ENCODE results near the gene HSDL2.

HSDL2 gene

GRCh38 chr9:112355427-112355897 is 24.4 kb upstream of the HSDL2 start:
- Histone ChIP-seq H3K4me1 (ENCODE audit: insufficient read depth, low read length, poor library complexity, severe bottlenecking) (no peaks in the 10 kb centered on the region), H3K4me3 (ENCODE audit: low read length, poor library complexity, severe bottlenecking) (no peak overlapping the region), H3F3A (ENCODE audit: low read depth) (no peaks in the 10 kb centered on the region), H4K20me1 (ENCODE audit: insufficient read depth, low read length, poor library complexity, severe bottlenecking) (no peaks in the 10 kb centered on the region), H3K9me3 (ENCODE audit: insufficient read depth, low read depth, low read length) (no peaks in the 10 kb centered on the region), H3K27me3 (ENCODE audit: insufficient read depth, low read length, poor library complexity, severe bottlenecking) (peaks cover 26% of the 10 kb centered on the region), H3K9ac (ENCODE audit: low read depth, low read length, poor library complexity, severe bottlenecking) (no peak overlapping the region), H3K9me2 (replicated peaks; ENCODE audit: low read depth, low read length) (no peaks in the 10 kb centered on the region), H3K36me3 (ENCODE audit: insufficient read depth, low read length) (no peaks in the 10 kb centered on the region), H3K79me2 (ENCODE audit: insufficient read depth, low read length) (no peaks in the 10 kb centered on the region), H3K4me2 (ENCODE audit: low read depth, low read length, poor library complexity, severe bottlenecking) (no peak overlapping the region), H2AFZ (ENCODE audit: low read length) (no peak overlapping the region)
- no peak for TF ChIP-seq EZH2phosphoT487 (IDR thresholded peaks at IDR 0.05; ENCODE audit: borderline replicate concordance)
- no peak for TF ChIP-seq CTCF (conservative IDR thresholded peaks at IDR 0.05; ENCODE audit: low read length)

DNA sequence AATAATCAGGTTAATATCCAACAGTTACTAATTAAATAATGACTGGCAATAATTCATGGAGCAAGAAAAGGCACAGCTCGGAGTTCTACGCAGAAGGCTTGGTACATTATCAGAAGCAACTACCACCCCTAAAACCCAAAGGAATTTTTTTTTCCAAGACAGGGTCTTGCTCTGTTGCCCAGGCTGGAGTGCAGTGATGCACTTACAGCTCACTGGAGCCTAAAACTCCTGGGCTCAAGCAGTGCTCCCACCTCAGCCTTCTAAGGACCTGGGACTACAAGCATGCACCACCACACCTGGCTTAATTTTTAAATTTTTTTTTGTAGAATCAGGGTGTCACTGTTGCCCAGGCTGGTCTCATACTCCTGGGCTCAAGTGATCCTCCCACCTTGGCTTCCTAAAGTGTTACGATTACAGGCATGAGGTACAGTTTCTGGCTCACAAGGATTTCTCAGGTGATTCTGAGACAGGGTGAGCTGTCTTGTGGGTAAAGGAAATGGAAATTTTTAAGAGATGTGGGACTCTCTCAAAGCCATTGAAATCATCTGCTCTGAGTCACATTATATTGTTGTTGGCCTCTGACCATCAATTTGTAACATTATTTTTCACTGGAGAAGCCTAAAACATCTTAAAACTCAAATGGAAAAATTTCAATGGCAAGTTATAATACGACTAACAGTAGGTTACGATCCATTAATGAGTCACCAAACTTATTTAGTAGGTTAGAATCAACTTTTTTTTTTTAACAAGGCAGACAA is 19.7 kb upstream of the HSDL2 start:
- Histone ChIP-seq H3K79me2 (ENCODE audit: insufficient read depth, low read length) (no peaks in the 10 kb centered on the region), H3K9me2 (replicated peaks; ENCODE audit: low read depth, low read length) (no peaks in the 10 kb centered on the region), H3K9me3 (ENCODE audit: insufficient read depth, low read depth, low read length) (no peaks in the 10 kb centered on the region), H3K4me2 (ENCODE audit: low read depth, low read length, poor library complexity, severe bottlenecking) (no peak overlapping the region), H3F3A (ENCODE audit: low read depth) (no peaks in the 10 kb centered on the region), H3K4me1 (ENCODE audit: insufficient read depth, low read length, poor library complexity, severe bottlenecking) (peaks cover 4% of the 10 kb centered on the region), H3K27me3 (ENCODE audit: insufficient read depth, low read length, poor library complexity, severe bottlenecking) (no peaks in the 10 kb centered on the region), H3K4me3 (ENCODE audit: low read length, poor library complexity, severe bottlenecking) (no peak overlapping the region), H2AFZ (ENCODE audit: low read length) (no peak overlapping the region), H3K9ac (ENCODE audit: low read depth, low read length, poor library complexity, severe bottlenecking) (no peak overlapping the region), H4K20me1 (ENCODE audit: insufficient read depth, low read length, poor library complexity, severe bottlenecking) (no peaks in the 10 kb centered on the region), H3K36me3 (ENCODE audit: insufficient read depth, low read length) (no peaks in the 10 kb centered on the region)
- TF ChIP-seq EZH2phosphoT487 (IDR thresholded peaks at IDR 0.05; ENCODE audit: borderline replicate concordance) (no peak), CTCF (conservative IDR thresholded peaks at IDR 0.05; ENCODE audit: low read length) (no peak)

DNA sequence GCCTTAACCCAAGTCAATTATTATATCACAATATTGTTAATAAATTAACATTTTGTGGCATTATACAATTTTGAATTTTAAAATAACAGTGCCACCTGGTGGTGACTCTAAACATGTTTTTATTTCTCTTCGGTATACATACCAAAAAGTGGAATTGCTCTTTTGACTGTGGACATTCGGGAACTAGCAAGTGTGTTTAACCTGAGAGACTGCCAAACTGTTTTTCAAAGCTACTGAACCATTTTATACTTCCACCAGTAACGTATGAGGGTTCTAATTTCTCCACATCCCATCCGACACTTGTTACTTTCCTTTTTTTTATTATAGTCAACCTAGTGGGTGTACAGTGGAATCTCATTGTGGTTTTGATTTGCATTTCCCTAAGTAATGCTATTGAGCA is 18.3 kb upstream of the HSDL2 start:
- Histone ChIP-seq H3K36me3 (ENCODE audit: insufficient read depth, low read length) (no peaks in the 10 kb centered on the region), H4K20me1 (ENCODE audit: insufficient read depth, low read length, poor library complexity, severe bottlenecking) (no peaks in the 10 kb centered on the region), H3K4me1 (ENCODE audit: insufficient read depth, low read length, poor library complexity, severe bottlenecking) (peaks cover 4% of the 10 kb centered on the region), H3K9me2 (replicated peaks; ENCODE audit: low read depth, low read length) (no peaks in the 10 kb centered on the region), H3K4me3 (ENCODE audit: low read length, poor library complexity, severe bottlenecking) (peak overlapping the region; percentile 20), H3K4me2 (ENCODE audit: low read depth, low read length, poor library complexity, severe bottlenecking) (peak overlapping the region; percentile 56), H3K79me2 (ENCODE audit: insufficient read depth, low read length) (no peaks in the 10 kb centered on the region), H3K9ac (ENCODE audit: low read depth, low read length, poor library complexity, severe bottlenecking) (no peak overlapping the region), H3K9me3 (ENCODE audit: insufficient read depth, low read depth, low read length) (no peaks in the 10 kb centered on the region), H3K27me3 (ENCODE audit: insufficient read depth, low read length, poor library complexity, severe bottlenecking) (no peaks in the 10 kb centered on the region), H3F3A (ENCODE audit: low read depth) (no peaks in the 10 kb centered on the region), H2AFZ (ENCODE audit: low read length) (peak overlapping the region; percentile 29; the same call in 1 of the 2 replicates)
- no peak for TF ChIP-seq EZH2phosphoT487 (IDR thresholded peaks at IDR 0.05; ENCODE audit: borderline replicate concordance)
- TF ChIP-seq CTCF (conservative IDR thresholded peaks at IDR 0.05; ENCODE audit: low read length) = peak; percentile 72

Measured in Loucy (cell line).